H1 (cell line): Measurements from ENCODE around the gene TMEM209. TPM values are rescaled to one million over a fixed set of nuclear protein-coding genes. Genes with fewer than 3 reads are reported as not detected.

Experiments used
- CTCF ChIA-PET: fragments of 300-600 bp; sonication (Branson Sonifier 250); formaldehyde crosslinking; loops from one replicate; lab custom pipeline; 2021; ENCODE audit not compliant: partially characterized antibody; lab: Charles Lee
- POLR2A ChIA-PET: fragments of 300-600 bp; sonication (Branson Sonifier 250); formaldehyde crosslinking; loops from one replicate; lab custom pipeline; 2021; ENCODE audit warnings: inconsistent platforms; ENCODE audit not compliant: partially characterized antibody; lab: Charles Lee
- DNase-seq, 2 experiments: peaks; one replicate each; pipeline versions ENCODE4 v3.0.0 to v3.0.0-alpha.2; 2010 to 2022; ENCODE audit warnings: low spot score in 2 of 2, low read depth in 1 of 2, mixed read lengths in 1 of 2
- FAIRE-seq: peaks from 2 replicates; lab custom pipeline; 2011; peaks lifted over from hg19 to GRCh38; lab: Jason Lieb, UNC
- H2AFZ ChIP-seq: 2 replicates; pipeline ENCODE4 v1.8.1; 2012; ENCODE audit warnings: low read length, inconsistent platforms
- H2AK5ac ChIP-seq: 2 replicates; pipeline ENCODE4 v1.6.1; 2013; ENCODE audit warnings: low read depth, low read length
- H2BK120ac ChIP-seq: replicated peaks from 2 replicates; pipeline ENCODE3; 2013; ENCODE audit warnings: low read depth, low read length, inconsistent platforms
- H2BK12ac ChIP-seq: 2 replicates; pipeline ENCODE4 v1.6.1; 2013; ENCODE audit warnings: low read depth, low read length
- H2BK15ac ChIP-seq: 2 replicates; pipeline ENCODE4 v1.6.1; 2013; ENCODE audit warnings: low read length
- H2BK20ac ChIP-seq: 2 replicates; pipeline ENCODE4 v1.6.1; 2013; ENCODE audit warnings: low read length
- H2BK5ac ChIP-seq: 2 replicates; pipeline ENCODE4 v1.6.1; 2013; ENCODE audit warnings: low read depth, low read length
- H3K14ac ChIP-seq: 2 replicates; pipeline ENCODE4 v1.6.1; 2013; ENCODE audit warnings: inconsistent platforms; ENCODE audit not compliant: insufficient read length
- H3K18ac ChIP-seq: 2 replicates; pipeline ENCODE4 v1.6.1; 2013; ENCODE audit warnings: low read length; ENCODE audit errors: extremely low read depth
- H3K23ac ChIP-seq: 2 replicates; pipeline ENCODE4 v1.6.1; 2013; ENCODE audit warnings: inconsistent platforms; ENCODE audit not compliant: insufficient read length
- H3K23me2 ChIP-seq: 2 replicates; pipeline ENCODE4 v1.6.1; 2013; ENCODE audit warnings: low read depth, low read length
- H3K27ac ChIP-seq: 2 replicates; pipeline ENCODE4 v1.6.1; 2011; ENCODE audit warnings: low read depth, low read length, inconsistent platforms
- H3K27me3 ChIP-seq, 4 experiments: replicated peaks in 1 of 4; 1 replicate in 1 of 4; 2 replicates in 3 of 4; pipeline versions ENCODE4 v1.6.1 to v1.8.1; 2011 to 2013; ENCODE audit warnings: low read length in 3 of 4, mild to moderate bottlenecking in 3 of 4, inconsistent platforms in 2 of 4, mixed read lengths in 2 of 4, moderate library complexity in 1 of 4; ENCODE audit not compliant: control insufficient read depth in 3 of 4, insufficient read depth in 3 of 4; ENCODE audit errors: extremely low read depth in 1 of 4
- H3K36me3 ChIP-seq, 4 experiments: 2 replicates each; pipeline versions ENCODE4 v1.6.1 to v1.8.1; 2011 to 2013; ENCODE audit warnings: mild to moderate bottlenecking in 4 of 4, low read length in 3 of 4, moderate library complexity in 2 of 4, control low read depth in 1 of 4, inconsistent platforms in 1 of 4; ENCODE audit not compliant: insufficient read depth in 4 of 4, control insufficient read depth in 2 of 4
- H3K4ac ChIP-seq: replicated peaks from 2 replicates; pipeline ENCODE3; 2013; ENCODE audit warnings: low read length, low read depth, mixed read lengths, inconsistent platforms; ENCODE audit not compliant: insufficient read length
- H3K4me1 ChIP-seq, 4 experiments: replicated peaks in 1 of 4; 1 replicate in 1 of 4; 2 replicates in 3 of 4; pipeline versions ENCODE4 v1.6.1 to v1.8.1; 2011 to 2013; ENCODE audit warnings: low read length in 3 of 4, inconsistent platforms in 2 of 4, mixed read lengths in 1 of 4; ENCODE audit not compliant: insufficient read depth in 4 of 4, control insufficient read depth in 3 of 4
- H3K4me2 ChIP-seq, 2 experiments: 2 replicates each; pipeline versions ENCODE4 v1.6.1 to v1.8.1; 2011 to 2013; ENCODE audit warnings: low read depth in 2 of 2, low read length in 2 of 2, control low read depth in 1 of 2, inconsistent platforms in 1 of 2, mild to moderate bottlenecking in 1 of 2; ENCODE audit not compliant: insufficient read depth in 1 of 2
- H3K4me3 ChIP-seq, 4 experiments: fragments of 200-600, 300-600 bp in 1 of 4; sonication (generic), shearing (Covaris generic), sonication (Bioruptor Twin) in 1 of 4; 2 replicates each; pipeline versions ENCODE4 v1.5.1 to v1.8.1; 2011 to 2016; ENCODE audit warnings: low read length in 4 of 4, low read depth in 3 of 4, control low read depth in 2 of 4, inconsistent platforms in 2 of 4, mild to moderate bottlenecking in 2 of 4, mixed read lengths in 1 of 4, moderate library complexity in 1 of 4; ENCODE audit not compliant: insufficient read depth in 2 of 4; ENCODE audit errors: extremely low read depth in 1 of 4
- H3K56ac ChIP-seq: replicated peaks from 2 replicates; pipeline ENCODE3; 2013; ENCODE audit warnings: low read depth, mild to moderate bottlenecking, mixed read lengths, low read length, inconsistent platforms; ENCODE audit not compliant: insufficient read length
- H3K79me1 ChIP-seq: 2 replicates; pipeline ENCODE4 v1.6.1; 2013; ENCODE audit warnings: low read depth, low read length, control low read depth
- H3K79me2 ChIP-seq, 2 experiments: 2 replicates each; pipeline versions ENCODE4 v1.6.1 to v1.8.1; 2012 to 2013; ENCODE audit warnings: low read length in 2 of 2, mild to moderate bottlenecking in 2 of 2, inconsistent platforms in 1 of 2; ENCODE audit not compliant: insufficient read depth in 2 of 2, control insufficient read depth in 1 of 2
- H3K9ac ChIP-seq, 4 experiments: replicated peaks in 1 of 4; 1 replicate in 1 of 4; 2 replicates in 3 of 4; pipeline versions ENCODE4 v1.6.1 to v1.8.1; 2011 to 2013; ENCODE audit warnings: low read depth in 3 of 4, low read length in 3 of 4, control low read depth in 2 of 4, mild to moderate bottlenecking in 2 of 4, moderate library complexity in 2 of 4, inconsistent platforms in 1 of 4; ENCODE audit errors: extremely low read depth in 1 of 4
- H3K9me3 ChIP-seq, 2 experiments: 2 replicates each; pipeline versions ENCODE4 v1.6.1 to v1.8.1; 2012 to 2013; ENCODE audit warnings: mild to moderate bottlenecking in 2 of 2, moderate library complexity in 2 of 2, control low read depth in 1 of 2, inconsistent platforms in 1 of 2, low read depth in 1 of 2, low read length in 1 of 2, mixed read lengths in 1 of 2; ENCODE audit not compliant: insufficient read depth in 2 of 2
- H4K20me1 ChIP-seq, 2 experiments: replicated peaks in 1 of 2; 2 replicates each; pipeline versions ENCODE3 to v1.8.1; 2011 to 2013; ENCODE audit warnings: inconsistent platforms in 2 of 2, low read length in 2 of 2, mild to moderate bottlenecking in 1 of 2; ENCODE audit not compliant: insufficient read depth in 2 of 2, control insufficient read depth in 1 of 2
- H4K5ac ChIP-seq: 2 replicates; pipeline ENCODE4 v1.6.1; 2013; ENCODE audit warnings: low read length, low read depth, mixed read lengths, inconsistent platforms; ENCODE audit not compliant: insufficient read length
- H4K8ac ChIP-seq: 2 replicates; pipeline ENCODE4 v1.8.0; 2013; ENCODE audit warnings: mild to moderate bottlenecking, moderate library complexity, low read length, inconsistent platforms; ENCODE audit not compliant: insufficient read depth; ENCODE audit errors: extremely low read depth
- H4K91ac ChIP-seq: replicated peaks from 2 replicates; pipeline ENCODE3; 2013; ENCODE audit warnings: low read length, mixed read lengths, inconsistent platforms; ENCODE audit not compliant: insufficient read length
- ASH2L ChIP-seq: fragments of 200-600, 300-600 bp; sonication (generic); IDR thresholded peaks from one replicate; pipeline ENCODE4 v1.7.1; 2017; ENCODE audit warnings: low read length
- CHD2 ChIP-seq: IDR thresholded peaks from 2 replicates; pipeline ENCODE4 v1.6.1; 2012; ENCODE audit warnings: low read length, improper control_type of control experiment
- HDAC6 ChIP-seq: IDR thresholded peaks from one replicate; pipeline ENCODE4 v1.7.1; 2012; ENCODE audit warnings: low read depth, mild to moderate bottlenecking, inconsistent platforms, low read length, moderate library complexity
- JUN ChIP-seq: IDR thresholded peaks from 2 replicates; pipeline ENCODE4 v1.6.1; 2011; ENCODE audit warnings: low read depth, mild to moderate bottlenecking, improper control_type of control experiment, low read length
- POLR2AphosphoS5 ChIP-seq: IDR thresholded peaks from 2 replicates; pipeline ENCODE4 v1.6.1; 2011; ENCODE audit warnings: low read depth, low read length
- RAD21 ChIP-seq, 2 experiments: IDR thresholded peaks in 1 of 2; conservative IDR thresholded peaks in 1 of 2; 2 replicates each; pipeline ENCODE4 v1.6.1; 2011; ENCODE audit warnings: low read depth in 2 of 2, low read length in 2 of 2, improper control_type of control experiment in 1 of 2, inconsistent platforms in 1 of 2, mild to moderate bottlenecking in 1 of 2, moderate library complexity in 1 of 2
- ZNF274 ChIP-seq: IDR thresholded peaks from 2 replicates; pipeline ENCODE4 v1.7.0; 2012; ENCODE audit warnings: low read length, borderline replicate concordance; ENCODE audit errors: extremely low read depth
- WGBS, 2 experiments: shearing (Covaris generic) in 1 of 2; methylation state at CpG; one replicate each; pipeline versions ENCODE4 v1.1.6 to v1.1.7; 2013 to 2015; ENCODE audit warnings: low lambda C conversion rate in 2 of 2, mixed read lengths in 2 of 2, inconsistent platforms in 1 of 2, low coverage in 1 of 2, missing lambda C conversion rate in 1 of 2; ENCODE audit not compliant: insufficient replicate concordance in 2 of 2, insufficient coverage in 1 of 2, insufficient read length in 1 of 2; ENCODE audit errors: extremely low coverage in 1 of 2, missing lambda C conversion rate in 1 of 2; 5-methylcytosine and 5-hydroxymethylcytosine counted together
- polyA plus RNA-seq, 7 experiments: library from polyadenylated mRNA; depleted of rRNA in 3 of 7; stranded (reverse) in 5 of 7; unstranded in 2 of 7; fragments of >200 nt in 5 of 7; fragments of 200-250 nt in 2 of 7; gene quantifications; 1 replicate in 5 of 7; 2 replicates in 1 of 7; 4 replicates in 1 of 7; pipeline versions ENCODE4 v1.2.1 to v1.2.3, GENCODE V29; 2011 to 2013; ENCODE audit warnings: missing spikeins in 2 of 7, mixed read lengths in 2 of 7
- total RNA-seq: library from RNA; stranded (reverse); fragmentation: NEBNext Ultra II Directional; extraction: Animal tissue kit (Norgen Biotek cat#: 25700); gene quantifications from 2 replicates; pipeline ENCODE4 v1.2.1, GENCODE V29; 2021

The TMEM209 gene
- total and polyA plus RNA-seq, 2 of the 8 experiments (the other 6 are each of a cell fraction or from before 2014, with no cell fraction given) = 28.5 to 30.5 TPM

- Histone ChIP-seq H2BK120ac (no peak overlapping the region), H3K18ac (no peak overlapping the region), H4K5ac (no peak overlapping the region), H3K9me3 (no peaks in the 10 kb centered on the region), H3K4me1 (peaks cover 0 to 17% (median 12%) of the 10 kb centered on the region in 4 experiments; a peak in 6 of 7 replicates), H3K4me3 (no peak overlapping the region), H3K23ac (no peak overlapping the region), H3K79me1 (no peaks in the 10 kb centered on the region), H3K56ac (no peak overlapping the region), H4K91ac (no peak overlapping the region), H3K9ac (no peak overlapping the region), H3K79me2 (no peaks in the 10 kb centered on the region), H3K27me3 (peaks cover 0 to 13% (median 8%) of the 10 kb centered on the region in 4 experiments; a peak in 5 of 7 replicates), H4K8ac (no peak overlapping the region), H3K23me2 (peaks cover 6% of the 10 kb centered on the region; the same call in 1 of the 2 replicates), H3K36me3 (no peaks in the 10 kb centered on the region), H2BK15ac (no peak overlapping the region), H3K4ac (no peak overlapping the region), H2AK5ac (no peak overlapping the region), H2BK5ac (no peak overlapping the region), H4K20me1 (peaks cover 0 to 3% of the 10 kb centered on the region in 2 experiments), H2BK12ac (no peak overlapping the region), H3K4me2 (no peak overlapping the region), H3K27ac (no peak overlapping the region), H3K14ac (no peak overlapping the region), H2BK20ac (no peak overlapping the region), H2AFZ (no peak overlapping the region)
- WGBS, 2 experiments = 86% methylated on average over 4 of the region's 4 CpGs; no CpG with 5 or more reads in 1 of the 2 experiments
- no peak for DNase-seq
- no peak for FAIRE-seq
- CTCF ChIA-PET = interaction anchor here (2.3 kb wide), 1 partner anchor 65 kb away, joined by 9 read pairs; no protein-coding TSS in a partner anchor
- POLR2A ChIA-PET = no interaction called here
- no peak for TF ChIP-seq RAD21 (IDR thresholded peaks at IDR 0.05 in 1 of 2, conservative IDR thresholded peaks at IDR 0.05 in 1 of 2; ENCODE audit: low read depth in 2 of 2, low read length in 2 of 2)
- TF ChIP-seq HDAC6 = no peak
- TF ChIP-seq JUN = no peak
- TF ChIP-seq POLR2AphosphoS5 = no peak
- no peak for TF ChIP-seq CHD2
- TF ChIP-seq ASH2L = no peak
- no peak for TF ChIP-seq ZNF274
Measured at GRCh38 chr7:130137207-130137606, 68.0 kb downstream of the TMEM209 start.
